Mesenchymal stem cell (in vitro differentiated cells and primary cell): Measurements from ENCODE around the gene PGLYRP2.

Experiments
- DNase-seq: peaks from one replicate; pipeline ENCODE4 v3.0.0-alpha.2; 2013
- H2AFZ ChIP-seq: one replicate; pipeline ENCODE4 v1.6.1; 2013; ENCODE audit warnings: low read depth, mild to moderate bottlenecking, control low read depth, inconsistent platforms, low read length, moderate library complexity
- H2AK5ac ChIP-seq: 2 replicates; pipeline ENCODE4 v1.6.1; 2013; ENCODE audit warnings: low read length, moderate library complexity, mild to moderate bottlenecking, inconsistent platforms; ENCODE audit not compliant: severe bottlenecking
- H2BK120ac ChIP-seq: one replicate; pipeline ENCODE4 v1.6.1; 2013; ENCODE audit warnings: low read depth, mild to moderate bottlenecking, inconsistent platforms, low read length, moderate library complexity
- H2BK12ac ChIP-seq, 2 experiments: one replicate each; pipeline ENCODE4 v1.6.1; 2013; ENCODE audit warnings: inconsistent platforms in 2 of 2, low read length in 2 of 2, mild to moderate bottlenecking in 2 of 2, moderate library complexity in 2 of 2, control low read depth in 1 of 2
- H2BK15ac ChIP-seq: one replicate; pipeline ENCODE4 v1.6.1; 2013; ENCODE audit warnings: mild to moderate bottlenecking, low read depth, inconsistent platforms; ENCODE audit not compliant: poor library complexity, severe bottlenecking
- H2BK5ac ChIP-seq: 2 replicates; pipeline ENCODE4 v1.6.1; 2013; ENCODE audit warnings: low read depth, mild to moderate bottlenecking, low read length, control low read depth, inconsistent platforms; ENCODE audit not compliant: poor library complexity, severe bottlenecking
- H3K14ac ChIP-seq, 2 experiments: one replicate each; pipeline ENCODE4 v1.6.1; 2013; ENCODE audit warnings: inconsistent platforms in 2 of 2, low read length in 2 of 2, control low read depth in 1 of 2, mild to moderate bottlenecking in 1 of 2, moderate library complexity in 1 of 2
- H3K18ac ChIP-seq, 2 experiments: one replicate each; pipeline ENCODE4 v1.6.1; 2013; ENCODE audit warnings: inconsistent platforms in 2 of 2, low read length in 2 of 2, control low read depth in 1 of 2, low read depth in 1 of 2, mild to moderate bottlenecking in 1 of 2
- H3K23ac ChIP-seq, 2 experiments: one replicate each; pipeline ENCODE4 v1.6.1; 2013; ENCODE audit warnings: inconsistent platforms in 2 of 2, low read length in 2 of 2, mild to moderate bottlenecking in 2 of 2, moderate library complexity in 2 of 2, control low read depth in 1 of 2
- H3K27ac ChIP-seq: 2 replicates; pipeline ENCODE4 v1.5.1; 2013; ENCODE audit warnings: mild to moderate bottlenecking, moderate library complexity, low read length, control low read depth, inconsistent platforms; ENCODE audit not compliant: poor library complexity, severe bottlenecking
- H3K27me3 ChIP-seq, 2 experiments: 2 replicates each; pipeline versions ENCODE4 v1.6.1 to v1.7.0; 2013; ENCODE audit warnings: low read length in 2 of 2, mild to moderate bottlenecking in 2 of 2, moderate library complexity in 2 of 2, control low read depth in 1 of 2, inconsistent platforms in 1 of 2; ENCODE audit not compliant: control insufficient read depth in 1 of 2, insufficient read depth in 1 of 2
- H3K36me3 ChIP-seq, 2 experiments: 2 replicates each; pipeline versions ENCODE4 v1.6.1 to v1.7.0; 2013; ENCODE audit warnings: low read length in 2 of 2, control low read depth in 1 of 2, inconsistent platforms in 1 of 2, low read depth in 1 of 2, mild to moderate bottlenecking in 1 of 2; ENCODE audit not compliant: insufficient read depth in 2 of 2, control insufficient read depth in 1 of 2
- H3K4ac ChIP-seq, 2 experiments: one replicate each; pipeline ENCODE4 v1.6.1; 2013; ENCODE audit warnings: inconsistent platforms in 2 of 2, low read length in 2 of 2, mild to moderate bottlenecking in 2 of 2, moderate library complexity in 2 of 2, control low read depth in 1 of 2, low read depth in 1 of 2
- H3K4me1 ChIP-seq: 2 replicates; pipeline ENCODE4 v1.6.1; 2013; ENCODE audit warnings: low read depth, low read length, control low read depth; ENCODE audit not compliant: control insufficient read depth, insufficient read depth
- H3K4me2 ChIP-seq: 2 replicates; pipeline ENCODE4 v1.6.1; 2013; ENCODE audit warnings: low read length, mild to moderate bottlenecking, inconsistent platforms; ENCODE audit not compliant: poor library complexity, severe bottlenecking
- H3K4me3 ChIP-seq, 2 experiments: 2 replicates each; pipeline versions ENCODE4 v1.5.1 to v1.7.0; 2013; ENCODE audit warnings: low read length in 2 of 2, mild to moderate bottlenecking in 2 of 2, control low read depth in 1 of 2, low read depth in 1 of 2; ENCODE audit not compliant: insufficient read depth in 1 of 2
- H3K79me1 ChIP-seq: replicated peaks from 2 replicates; pipeline ENCODE4 v1.6.1; 2013; ENCODE audit warnings: mild to moderate bottlenecking, control low read depth, low read length, inconsistent platforms; ENCODE audit not compliant: poor library complexity, severe bottlenecking
- H3K9ac ChIP-seq: 2 replicates; pipeline ENCODE4 v1.7.0; 2013; ENCODE audit warnings: mild to moderate bottlenecking, low read length, moderate library complexity
- H3K9me3 ChIP-seq: 2 replicates; pipeline ENCODE4 v1.7.0; 2013; ENCODE audit warnings: mild to moderate bottlenecking, low read length; ENCODE audit not compliant: control insufficient read depth
- H4K8ac ChIP-seq: one replicate; pipeline ENCODE4 v1.6.1; 2013; ENCODE audit warnings: inconsistent platforms, mild to moderate bottlenecking, low read length, moderate library complexity
- H4K91ac ChIP-seq: one replicate; pipeline ENCODE4 v1.6.1; 2013; ENCODE audit warnings: mild to moderate bottlenecking, low read length, inconsistent platforms
- WGBS: methylation state at CpG from one replicate; pipeline ENCODE4 v1.1.7; 2013; ENCODE audit warnings: mixed read lengths; 5-methylcytosine and 5-hydroxymethylcytosine counted together

PGLYRP2 gene

GRCh38 chr19:15452111-15453047, 26.9 kb downstream of the PGLYRP2 start:
- 6% methylated on average over 37 of the region's 37 CpGs for WGBS
- peak overlapping the region; percentile 16 for H2AFZ ChIP-seq
- H2BK5ac ChIP-seq, result no peak overlapping the region
- H3K36me3 ChIP-seq, result peaks cover 2 to 9% of the 10 kb centered on the region in 2 experiments
- H2BK120ac ChIP-seq, result no peak overlapping the region
- H3K23ac ChIP-seq, result no peak overlapping the region
- no peaks in the 10 kb centered on the region for H3K9me3 ChIP-seq
- peak overlapping the region; percentile 77 for H3K4me2 ChIP-seq
- H4K91ac ChIP-seq, result peak overlapping the region; percentile 81
- no peak overlapping the region for H2BK12ac ChIP-seq
- H4K8ac ChIP-seq, result peak overlapping the region; percentile 81
- H3K4ac ChIP-seq, result peak overlapping the region in 1 of 2 experiments; percentile 14
- H3K4me1 ChIP-seq, result peaks cover 29% of the 10 kb centered on the region
- peak overlapping the region; percentile 80 for H3K9ac ChIP-seq
- peaks cover 28 to 41% of the 10 kb centered on the region in 2 experiments for H3K27me3 ChIP-seq
- peak; percentile 90 for DNase-seq
- peak overlapping the region in 1 of 2 experiments; percentile 3 for H3K14ac ChIP-seq
- H3K27ac ChIP-seq, result no peak overlapping the region
- H3K4me3 ChIP-seq, result peak overlapping the region; percentile 46 to 82
- H3K79me1 ChIP-seq, result peaks cover 2% of the 10 kb centered on the region
- H3K18ac ChIP-seq, result peak overlapping the region; percentile 55 to 89
- no peak overlapping the region for H2BK15ac ChIP-seq
- H2AK5ac ChIP-seq, result no peak overlapping the region

- H3K4me2 ChIP-seq, result peak overlapping the region; percentile 49
- H3K9ac ChIP-seq, result no peak overlapping the region
- 100% methylated on average over 1 of the region's 1 CpG for WGBS
- peak overlapping the region; percentile 88 for H4K8ac ChIP-seq
- peaks cover 12 to 23% of the 10 kb centered on the region in 2 experiments for H3K27me3 ChIP-seq
- H3K27ac ChIP-seq, result no peak overlapping the region
- H2AFZ ChIP-seq, result no peak overlapping the region
- no peak overlapping the region for H3K4me3 ChIP-seq
- H4K91ac ChIP-seq, result no peak overlapping the region
- no peak overlapping the region for H3K18ac ChIP-seq
- no peak overlapping the region for H3K23ac ChIP-seq
- H3K4me1 ChIP-seq, result peaks cover 19% of the 10 kb centered on the region
- peaks cover 4 to 28% of the 10 kb centered on the region in 2 experiments for H3K36me3 ChIP-seq
- no peak for DNase-seq
- H3K14ac ChIP-seq, result no peak overlapping the region
- H2BK120ac ChIP-seq, result no peak overlapping the region
- no peak overlapping the region for H2BK5ac ChIP-seq
- no peaks in the 10 kb centered on the region for H3K9me3 ChIP-seq
- no peak overlapping the region for H2BK12ac ChIP-seq
- no peak overlapping the region for H2BK15ac ChIP-seq
- peaks cover 2% of the 10 kb centered on the region for H3K79me1 ChIP-seq
- H2AK5ac ChIP-seq, result peak overlapping the region; percentile 33
- no peak overlapping the region for H3K4ac ChIP-seq
These were observed 28.8 kb downstream of the PGLYRP2 start for GRCh38 chr19:15450528-15450890.

GRCh38 chr19:15449620-15450527, 29.4 kb downstream of the PGLYRP2 start, which contains the start of gene WIZ:
TSS of gene WIZ (minus strand) at chr19:15449956. CDS start at chr19:15448307, 1,649 bp downstream.
- H3K4me2 ChIP-seq, result peak within 1 kb of the TSS; percentile 99
- H2BK12ac ChIP-seq, result no peak within 1 kb of the TSS
- peak within 1 kb of the TSS; percentile 70 for H3K9ac ChIP-seq

More at GRCh38 chr19:15449620-15450527, 29.4 kb downstream of the PGLYRP2 start, which contains the start of gene WIZ:
- no peak within 1 kb of the TSS for H2BK5ac ChIP-seq
- H3K36me3 ChIP-seq, result peaks cover 4 to 34% of the 10 kb centered on the region in 2 experiments
- H3K27me3 ChIP-seq, result peaks cover 5 to 16% of the 10 kb centered on the region in 2 experiments
- peak within 1 kb of the TSS; percentile 30 to 47 for H3K4ac ChIP-seq
- no peaks in the 10 kb centered on the region for H3K9me3 ChIP-seq
- peak within 1 kb of the TSS; percentile 88 for H4K8ac ChIP-seq
- H2BK15ac ChIP-seq, result peak within 1 kb of the TSS; percentile 89
- H3K4me3 ChIP-seq, result peak within 1 kb of the TSS; percentile 75 to 77
- H2AFZ ChIP-seq, result peak within 1 kb of the TSS; percentile 80
- peak; percentile 63 for DNase-seq
- H3K4me1 ChIP-seq, result peaks cover 19% of the 10 kb centered on the region
- no peak within 1 kb of the TSS for H3K27ac ChIP-seq
- H3K14ac ChIP-seq, result peak within 1 kb of the TSS; percentile 21 to 36
- peak within 1 kb of the TSS; percentile 74 for H2BK120ac ChIP-seq
- peak within 1 kb of the TSS; percentile 33 for H2AK5ac ChIP-seq
- WGBS, result 3% methylated on average over 3 of the region's 77 CpGs
- H3K18ac ChIP-seq, result peak within 1 kb of the TSS; percentile 80 to 90
- H4K91ac ChIP-seq, result peak within 1 kb of the TSS; percentile 78
- peaks cover 2% of the 10 kb centered on the region for H3K79me1 ChIP-seq
- no peak within 1 kb of the TSS for H3K23ac ChIP-seq
